ENCODE measurements around the gene PLIN3. TPM values are rescaled to one million over a fixed set of nuclear protein-coding genes. Genes with fewer than 3 reads are reported as not detected.

PLIN3 gene
- total RNA-seq, 3 donors from 2014 or later (not counting 1 experiment from before 2014, with no cell fraction given) = 26.6 to 28.7 (median 28.3) TPM

- Histone ChIP-seq H3K4me1 (ENCODE audit: control insufficient read depth, insufficient read depth, low read length) (peaks cover 17% of the 10 kb centered on the region), H3K36me3 (ENCODE audit: control insufficient read depth, insufficient read depth, low read length) (no peaks in the 10 kb centered on the region), H3K27ac (ENCODE audit: low read length) (no peak overlapping the region), H3K27me3 (ENCODE audit: control insufficient read depth, insufficient read depth, low read length) (no peaks in the 10 kb centered on the region), H3K4me3 (ENCODE audit: low read length) (no peak overlapping the region), H3K9me3 (ENCODE audit: control insufficient read depth, insufficient read depth, low read length) (no peaks in the 10 kb centered on the region)
- WGBS (ENCODE audit: insufficient coverage) = 73% methylated on average over 5 of the region's 6 CpGs
- H3K4me1 Mint-ChIP-seq = peaks cover 2 to 7% of the 10 kb centered on the region in 2 donors
- no peaks in the 10 kb centered on the region for H3K9me3 Mint-ChIP-seq
- no peak for DNase-seq
- H3K36me3 Mint-ChIP-seq = no peaks in the 10 kb centered on the region
- H3K27ac Mint-ChIP-seq = no peak overlapping the region
- intact Hi-C loops (cut with micrococcal nuclease) = loop anchor here (1.0 kb wide), 2 partner anchors 40 to 160 kb away; no protein-coding TSS in a partner anchor
- TF ChIP-seq CTCF (IDR thresholded peaks at IDR 0.05) = no peak
- H3K27me3 Mint-ChIP-seq (ENCODE audit: low read depth in 2 of 2) = no peaks in the 10 kb centered on the region
- no peak overlapping the region for H3K4me3 Mint-ChIP-seq
- no peak for ATAC-seq
Measured at GRCh38 chr19:4871711-4872110, 4.2 kb upstream of the PLIN3 start.

GRCh38 chr19:4870025-4870700, 2.7 kb upstream of the PLIN3 start:
- WGBS (ENCODE audit: insufficient coverage) = 81% methylated on average over 10 of the region's 10 CpGs
- ATAC-seq = no peak
- DNase-seq = no peak
- Mint-ChIP-seq H3K27me3 (ENCODE audit: low read depth in 2 of 2) (no peaks in the 10 kb centered on the region), H3K9me3 (no peaks in the 10 kb centered on the region), H3K4me1 (peaks cover 6 to 13% of the 10 kb centered on the region in 2 donors), H3K36me3 (no peaks in the 10 kb centered on the region), H3K27ac (no peak overlapping the region), H3K4me3 (peak overlapping the region; percentile 4)
- Histone ChIP-seq H3K27ac (ENCODE audit: low read length) (no peak overlapping the region), H3K4me3 (ENCODE audit: low read length) (no peak overlapping the region), H3K27me3 (ENCODE audit: control insufficient read depth, insufficient read depth, low read length) (no peaks in the 10 kb centered on the region), H3K36me3 (ENCODE audit: control insufficient read depth, insufficient read depth, low read length) (no peaks in the 10 kb centered on the region), H3K9me3 (ENCODE audit: control insufficient read depth, insufficient read depth, low read length) (no peaks in the 10 kb centered on the region), H3K4me1 (ENCODE audit: control insufficient read depth, insufficient read depth, low read length) (peaks cover 24% of the 10 kb centered on the region)
- no peak for TF ChIP-seq CTCF (IDR thresholded peaks at IDR 0.05)
- intact Hi-C loops (cut with micrococcal nuclease) = no loop called here

- H3K27ac Mint-ChIP-seq = peak overlapping the region; percentile 69 to 73
- peaks cover 26% of the 10 kb centered on the region for H3K4me1 ChIP-seq (ENCODE audit: control insufficient read depth, insufficient read depth, low read length)
- H3K9me3 Mint-ChIP-seq = no peaks in the 10 kb centered on the region
- DNase-seq = no peak
- TF ChIP-seq CTCF (IDR thresholded peaks at IDR 0.05) = no peak
- H3K27me3 ChIP-seq (ENCODE audit: control insufficient read depth, insufficient read depth, low read length) = no peaks in the 10 kb centered on the region
- no peaks in the 10 kb centered on the region for H3K36me3 ChIP-seq (ENCODE audit: control insufficient read depth, insufficient read depth, low read length)
- intact Hi-C loops (cut with micrococcal nuclease) = no loop called here
- H3K4me1 Mint-ChIP-seq = peaks cover 6 to 13% of the 10 kb centered on the region in 2 donors
- H3K27me3 Mint-ChIP-seq (ENCODE audit: low read depth in 2 of 2) = no peaks in the 10 kb centered on the region
- peak overlapping the region; percentile 81 for H3K4me3 Mint-ChIP-seq
- no peaks in the 10 kb centered on the region for H3K36me3 Mint-ChIP-seq
- H3K4me3 ChIP-seq (ENCODE audit: low read length) = no peak overlapping the region
- 80% methylated on average over 9 of the region's 10 CpGs for WGBS (ENCODE audit: insufficient coverage)
- no peak for ATAC-seq
- H3K9me3 ChIP-seq (ENCODE audit: control insufficient read depth, insufficient read depth, low read length) = no peaks in the 10 kb centered on the region
- H3K27ac ChIP-seq (ENCODE audit: low read length) = no peak overlapping the region
Measured at GRCh38 chr19:4868286-4868834, 893 bp upstream of the PLIN3 start.

Data from natural killer cell (primary cell).